A549 (cell line): ENCODE results near the gene PDZD2.

ENCODE experiments used
- BHLHE40 ChIP-seq: IDR thresholded peaks from 2 replicates; pipeline ENCODE4 v1.6.1; 2012; ENCODE audit warnings: low read depth, low read length, inconsistent platforms
- KDM1A ChIP-seq: fragments of 200-600 bp; sonication (generic); IDR thresholded peaks from 2 replicates; pipeline ENCODE4 v1.6.1; 2016; ENCODE audit warnings: low read depth, mild to moderate bottlenecking
- POLR2A ChIP-seq: IDR thresholded peaks from 2 replicates; pipeline ENCODE4 v1.6.1; 2012; ENCODE audit warnings: mild to moderate bottlenecking, low read length
- RCOR1 ChIP-seq: fragments of 150-350 bp; IDR thresholded peaks from 2 replicates; pipeline ENCODE4 v1.6.1; 2014; ENCODE audit warnings: antibody characterized with exemption, low read length, low read depth
- RNF2 ChIP-seq: fragments of 200-600 bp; sonication (generic); IDR thresholded peaks from 2 replicates; pipeline ENCODE4 v1.6.1; 2016; ENCODE audit warnings: low read depth, mild to moderate bottlenecking, antibody characterized with exemption, moderate library complexity, borderline replicate concordance
- TF ChIP-seq, protein P1 (sequence below): fragments of >200 bp; sonication (Bioruptor Twin); formaldehyde crosslinking; IDR thresholded peaks from 2 replicates; pipeline ENCODE4 v1.6.1; 2016
- TF ChIP-seq, protein P2 (sequence below): fragments of >200 bp; sonication (Bioruptor Twin); formaldehyde crosslinking; IDR thresholded peaks from 3 replicates; pipeline ENCODE4 v1.5.1; 2016
- TF ChIP-seq, protein P3 (sequence below): IDR thresholded peaks from 2 replicates; pipeline ENCODE4 v1.6.1; 2012

DNA sequence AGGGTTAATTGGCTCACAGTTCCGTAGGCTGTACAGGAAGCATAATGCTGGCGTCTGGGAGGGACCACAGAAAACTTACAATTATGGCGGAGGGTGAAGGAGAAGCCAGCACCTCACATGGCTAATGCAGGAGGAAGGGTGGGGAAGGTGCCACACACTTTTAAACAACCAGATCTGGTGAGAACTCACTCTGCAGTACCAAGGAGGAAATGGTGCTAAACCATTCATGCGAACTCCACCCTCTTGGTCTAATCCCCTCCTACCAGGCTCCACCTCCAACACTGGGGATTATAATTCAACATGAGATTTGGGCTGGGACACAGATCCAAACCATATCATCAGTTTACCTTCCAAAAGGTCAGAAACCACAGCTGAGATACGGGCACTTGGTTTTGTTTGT lies 122.9 kb downstream of the PDZD2 start:
- TF ChIP-seq, protein P1, sequence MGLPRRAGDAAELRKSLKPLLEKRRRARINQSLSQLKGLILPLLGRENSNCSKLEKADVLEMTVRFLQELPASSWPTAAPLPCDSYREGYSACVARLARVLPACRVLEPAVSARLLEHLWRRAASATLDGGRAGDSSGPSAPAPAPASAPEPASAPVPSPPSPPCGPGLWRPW = no peak
- TF ChIP-seq, protein P2, sequence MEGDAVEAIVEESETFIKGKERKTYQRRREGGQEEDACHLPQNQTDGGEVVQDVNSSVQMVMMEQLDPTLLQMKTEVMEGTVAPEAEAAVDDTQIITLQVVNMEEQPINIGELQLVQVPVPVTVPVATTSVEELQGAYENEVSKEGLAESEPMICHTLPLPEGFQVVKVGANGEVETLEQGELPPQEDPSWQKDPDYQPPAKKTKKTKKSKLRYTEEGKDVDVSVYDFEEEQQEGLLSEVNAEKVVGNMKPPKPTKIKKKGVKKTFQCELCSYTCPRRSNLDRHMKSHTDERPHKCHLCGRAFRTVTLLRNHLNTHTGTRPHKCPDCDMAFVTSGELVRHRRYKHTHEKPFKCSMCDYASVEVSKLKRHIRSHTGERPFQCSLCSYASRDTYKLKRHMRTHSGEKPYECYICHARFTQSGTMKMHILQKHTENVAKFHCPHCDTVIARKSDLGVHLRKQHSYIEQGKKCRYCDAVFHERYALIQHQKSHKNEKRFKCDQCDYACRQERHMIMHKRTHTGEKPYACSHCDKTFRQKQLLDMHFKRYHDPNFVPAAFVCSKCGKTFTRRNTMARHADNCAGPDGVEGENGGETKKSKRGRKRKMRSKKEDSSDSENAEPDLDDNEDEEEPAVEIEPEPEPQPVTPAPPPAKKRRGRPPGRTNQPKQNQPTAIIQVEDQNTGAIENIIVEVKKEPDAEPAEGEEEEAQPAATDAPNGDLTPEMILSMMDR = no peak
- TF ChIP-seq POLR2A = no peak
- no peak for TF ChIP-seq KDM1A
- TF ChIP-seq RNF2 = no peak
- TF ChIP-seq RCOR1 = no peak
- no peak for TF ChIP-seq BHLHE40
- TF ChIP-seq, protein P3, sequence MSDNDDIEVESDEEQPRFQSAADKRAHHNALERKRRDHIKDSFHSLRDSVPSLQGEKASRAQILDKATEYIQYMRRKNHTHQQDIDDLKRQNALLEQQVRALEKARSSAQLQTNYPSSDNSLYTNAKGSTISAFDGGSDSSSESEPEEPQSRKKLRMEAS = no peak
